HepG2 (cell line): Measurements from ENCODE around the gene U2AF1. TPM values are rescaled to one million over a fixed set of nuclear protein-coding genes. Genes with fewer than 3 reads are reported as not detected.
"Not testable (repeated sequence)": the region's sequence is repeated elsewhere in the genome, so short reads cannot be mapped to it uniquely, and the experiment has no call there.

Experiments used
- ATAC-seq: fragments of 200-7000 bp; cut with Tn5 transposase; 3 replicates; pipeline ENCODE4 v1.9.1; 2020; ENCODE audit warnings: mild to moderate bottlenecking, moderate library complexity
- BruUV-seq: library from RNA; stranded (reverse); fragments of 400-500 nt; replicated peaks from 2 replicates; lab custom pipeline; 2021; lab: Mats Ljungman, UMichigan
- CTCF ChIA-PET: fragments of 300-600 bp; formaldehyde crosslinking; extraction: SDS; loops from one replicate; lab custom pipeline; 2021; ENCODE audit warnings: low total read pairs, inconsistent platforms, low intra/inter-chr PET ratio; lab: Yijun Ruan, JAX
- POLR2A ChIA-PET: fragments of 350-600 bp; sonication (Branson Sonifier 250); formaldehyde crosslinking; loops from one replicate; lab custom pipeline; 2020; ENCODE audit warnings: antibody characterized with exemption, inconsistent platforms; lab: Yijun Ruan, JAX
- DNase-seq: peaks from one replicate; pipeline ENCODE4 v3.0.0-alpha.2; 2015; ENCODE audit warnings: low spot score
- FAIRE-seq: peaks from 3 replicates; lab custom pipeline; 2011; peaks lifted over from hg19 to GRCh38; lab: Jason Lieb, UNC
- H2AFZ ChIP-seq: one replicate; pipeline ENCODE4 v1.6.1; 2011; ENCODE audit warnings: low read length, inconsistent platforms
- H3K27ac ChIP-seq: fragments of 300-600 bp; 3 replicates; pipeline ENCODE4 v1.8.0; 2011; ENCODE audit warnings: mixed run types, mild to moderate bottlenecking, mixed read lengths, low read length, inconsistent platforms; ENCODE audit not compliant: insufficient read depth; ENCODE audit errors: extremely low read length
- H3K27me3 ChIP-seq, 2 experiments: fragments of 200-600 bp in 1 of 2; 2 replicates in 1 of 2; 3 replicates in 1 of 2; pipeline versions ENCODE4 v1.6.0 to v1.8.0; 2011; ENCODE audit warnings: low read length in 2 of 2, mild to moderate bottlenecking in 2 of 2, moderate library complexity in 2 of 2, inconsistent platforms in 1 of 2; ENCODE audit not compliant: insufficient read depth in 2 of 2, control insufficient read depth in 1 of 2
- H3K36me3 ChIP-seq, 2 experiments: fragments of 200-600 bp in 1 of 2; replicated peaks in 1 of 2; 2 replicates in 1 of 2; 3 replicates in 1 of 2; pipeline versions ENCODE4 v1.5.1 to v1.8.0; 2011; ENCODE audit warnings: low read length in 2 of 2, inconsistent platforms in 1 of 2; ENCODE audit not compliant: insufficient read depth in 2 of 2, control insufficient read depth in 1 of 2
- H3K4me1 ChIP-seq: 2 replicates; pipeline ENCODE4 v1.5.1; 2012; ENCODE audit warnings: low read length, inconsistent platforms; ENCODE audit not compliant: insufficient read depth
- H3K4me2 ChIP-seq: 2 replicates; pipeline ENCODE4 v1.6.0; 2011; ENCODE audit warnings: low read depth, low read length, inconsistent platforms
- H3K4me3 ChIP-seq, 3 experiments: fragments of 200-600 bp in 1 of 3; sonication (generic), shearing (Covaris generic) in 1 of 3; replicated peaks in 1 of 3; 2 replicates each; pipeline ENCODE4 v1.5.1; 2011 to 2016; ENCODE audit warnings: low read length in 3 of 3, inconsistent platforms in 2 of 3, low read depth in 2 of 3, mild to moderate bottlenecking in 2 of 3, control low read depth in 1 of 3, mixed read lengths in 1 of 3; ENCODE audit not compliant: insufficient read depth in 1 of 3
- H3K79me2 ChIP-seq: one replicate; pipeline ENCODE4 v1.6.1; 2011; ENCODE audit warnings: low read length, inconsistent platforms; ENCODE audit not compliant: insufficient read depth
- H3K9ac ChIP-seq: 2 replicates; pipeline ENCODE4 v1.6.0; 2011; ENCODE audit warnings: mild to moderate bottlenecking, low read depth, low read length, inconsistent platforms; ENCODE audit not compliant: insufficient read depth
- H3K9me3 ChIP-seq: 2 replicates; pipeline ENCODE4 v1.5.1; 2012; ENCODE audit warnings: mild to moderate bottlenecking, low read length
- H4K20me1 ChIP-seq: 2 replicates; pipeline ENCODE4 v1.6.0; 2011; ENCODE audit warnings: inconsistent platforms, mild to moderate bottlenecking, low read length, moderate library complexity; ENCODE audit not compliant: insufficient read depth
- ZNF777 ChIP-seq: sonication (generic); formaldehyde crosslinking; IDR thresholded peaks from 2 replicates; pipeline ENCODE4 v1.4.0; 2020; ENCODE audit warnings: missing genetic modification reagents
- WGBS: methylation state at CpG from one replicate; pipeline ENCODE4 v1.1.6; 2017; ENCODE audit warnings: low lambda C conversion rate; 5-methylcytosine and 5-hydroxymethylcytosine counted together
- in situ Hi-C: cut with HindIII; loops from 2 replicates; pipeline ENCODE4 v1.10.0; 2017; ENCODE audit warnings: low pct_unique_long_range_greater_than_20kb; ENCODE audit not compliant: extremely low pct_ligation_motif_present
- intact Hi-C: fragments of 100-400 bp; cut with micrococcal nuclease; formaldehyde crosslinking; loops from one replicate; pipeline ENCODE4 v1.10.0; 2022; ENCODE audit not compliant: unreplicated experiment
- polyA plus RNA-seq, 8 experiments: library from polyadenylated mRNA; depleted of rRNA in 3 of 8; stranded (reverse) in 7 of 8; unstranded in 1 of 8; fragments of >200 nt; fragmentation: Illumina TruSeq in 4 of 8; extraction: Trizol in 4 of 8; gene quantifications; 2 replicates each; pipeline versions ENCODE4 v1.2.1 to v1.2.3, GENCODE V29; 2011 to 2016; ENCODE audit warnings: low read depth in 4 of 8, missing spikeins in 1 of 8, mixed read lengths in 1 of 8; ENCODE audit not compliant: insufficient read depth in 1 of 8
- total RNA-seq, 5 experiments: library from RNA; depleted of rRNA; stranded (reverse); fragments of >200 nt; fragmentation: Illumina TruSeq; extraction: Trizol; gene quantifications; 2 replicates each; pipeline ENCODE4 v1.2.3, GENCODE V29; 2016; ENCODE audit warnings: low read depth in 1 of 5

U2AF1 gene
- total and polyA plus RNA-seq, 2 of the 13 experiments (the other 11 are each of a cell fraction or from before 2014, with no cell fraction given), result 21.2 to 26.8 TPM

- peak; percentile 36; the same call in 1 of the 2 replicates for TF ChIP-seq ZNF777
Observed at GRCh38 chr21:43106965-43107793, at the start of gene U2AF1 (continued).

DNA sequence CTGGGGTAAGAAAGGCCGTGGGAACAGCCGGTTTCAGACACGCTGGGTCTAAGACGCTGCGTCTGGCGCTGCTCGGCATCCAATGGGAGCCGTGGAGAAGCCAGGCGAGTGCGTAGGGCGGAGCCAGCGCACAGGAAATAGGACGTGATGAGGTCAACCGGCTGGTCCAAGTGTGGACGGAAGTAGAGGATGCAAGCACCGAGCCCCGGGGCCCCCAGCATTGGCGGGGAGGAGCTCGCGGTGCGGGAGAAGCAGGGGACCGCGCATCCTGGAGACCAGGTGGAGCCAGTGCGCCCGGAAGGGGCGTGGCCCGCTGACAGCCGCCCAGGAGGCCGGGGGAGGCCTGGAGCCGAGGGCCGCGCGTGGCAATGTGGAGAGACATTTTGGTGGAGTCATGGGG is 46.2 kb upstream of the U2AF1 start:
- POLR2A ChIA-PET, H3K27ac ChIP-seq, intact Hi-C loops, H2AFZ ChIP-seq, H4K20me1 ChIP-seq, H3K79me2 ChIP-seq, FAIRE-seq, in situ Hi-C loops, DNase-seq, H3K9me3 ChIP-seq, H3K27me3 ChIP-seq, H3K4me2 ChIP-seq, H3K4me3 ChIP-seq, BruUV-seq, H3K4me1 ChIP-seq, H3K36me3 ChIP-seq, ATAC-seq, H3K9ac ChIP-seq, CTCF ChIA-PET: not testable (repeated sequence)
- no CpG with 5 or more reads among the region's 33 CpGs for WGBS

GRCh38 chr21:43149344-43149743 is 42.0 kb upstream of the U2AF1 start:
- H3K36me3 ChIP-seq, CTCF ChIA-PET, H3K4me3 ChIP-seq, H3K27ac ChIP-seq, BruUV-seq, H2AFZ ChIP-seq, H3K4me1 ChIP-seq, POLR2A ChIA-PET, FAIRE-seq, H3K79me2 ChIP-seq, H3K9me3 ChIP-seq, H3K27me3 ChIP-seq, intact Hi-C loops, H3K4me2 ChIP-seq, in situ Hi-C loops, DNase-seq, H3K9ac ChIP-seq, ATAC-seq, H4K20me1 ChIP-seq: not testable (repeated sequence)
- WGBS, result no CpG with 5 or more reads among the region's 11 CpGs

- FAIRE-seq, POLR2A ChIA-PET, DNase-seq, H3K9me3 ChIP-seq, H2AFZ ChIP-seq, H4K20me1 ChIP-seq, intact Hi-C loops, BruUV-seq, H3K36me3 ChIP-seq, H3K9ac ChIP-seq, H3K4me2 ChIP-seq, CTCF ChIA-PET, H3K27me3 ChIP-seq, H3K79me2 ChIP-seq, H3K27ac ChIP-seq, ATAC-seq, H3K4me1 ChIP-seq, in situ Hi-C loops, H3K4me3 ChIP-seq: not testable (repeated sequence)
- no CpG with 5 or more reads among the region's 7 CpGs for WGBS
Observed at GRCh38 chr21:43147999-43148398, 40.6 kb upstream of the U2AF1 start.

DNA sequence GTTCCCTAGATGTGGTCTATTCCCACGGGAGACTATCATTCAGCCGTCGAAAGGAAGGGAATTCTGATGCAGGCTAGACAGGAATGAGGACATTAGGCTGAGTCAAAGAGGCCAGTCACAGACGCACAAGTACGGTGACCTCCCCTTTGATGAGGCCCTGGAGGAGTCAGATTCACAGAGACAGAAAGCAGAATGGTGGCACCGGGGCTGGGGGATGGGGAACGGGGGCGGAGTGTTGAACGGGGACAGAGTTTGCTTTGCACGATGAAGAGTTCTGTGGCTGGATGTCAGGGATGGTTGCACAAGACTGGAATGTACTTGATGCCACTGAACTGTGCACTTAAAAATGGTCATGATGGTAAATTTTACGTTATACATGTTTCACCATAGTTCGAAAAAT is 39.3 kb upstream of the U2AF1 start:
- ATAC-seq, result peak; percentile 89
- CTCF ChIA-PET, intact Hi-C loops, DNase-seq, BruUV-seq, H3K9ac ChIP-seq, H3K9me3 ChIP-seq, H3K27me3 ChIP-seq, H3K79me2 ChIP-seq, H2AFZ ChIP-seq, in situ Hi-C loops, H3K4me3 ChIP-seq, POLR2A ChIA-PET, H4K20me1 ChIP-seq, H3K27ac ChIP-seq, H3K36me3 ChIP-seq, H3K4me2 ChIP-seq, H3K4me1 ChIP-seq: not testable (repeated sequence)
- FAIRE-seq, result peak; percentile 94
- WGBS, result no CpG with 5 or more reads among the region's 12 CpGs
